Activated naive CD8-positive, alpha-beta T cell treated with anti-CD3 and anti-CD28 coated beads, Interleukin-2, amount 10 ng/mL, durations not matched to agents 7 days and 5 days (primary cell): Measurements from ENCODE around the gene LRRC27. TPM values are rescaled to one million over a fixed set of nuclear protein-coding genes. Genes with fewer than 3 reads are reported as not detected.

Experiments
- ATAC-seq: fragments of 150-1000 bp; cut with Tn5 transposase; one replicate; pipeline ENCODE4 v1.10.0; 2021; ENCODE audit warnings: low read depth, moderate library complexity
- POLR2A ChIA-PET: fragments of 350-600 bp; sonication (Branson Sonifier 250); formaldehyde crosslinking; loops from one replicate; lab custom pipeline; 2021; ENCODE audit warnings: antibody characterized with exemption; lab: Charles Lee
- DNase-seq: peaks from one replicate; pipeline ENCODE4 v3.0.0; 2021
- H3K27ac Mint-ChIP-seq: one replicate; pipeline ENCODE4 v1.8.0; 2022; ENCODE audit warnings: mild to moderate bottlenecking, mixed read lengths
- H3K27me3 Mint-ChIP-seq: one replicate; pipeline ENCODE4 v1.8.0; 2022; ENCODE audit warnings: mild to moderate bottlenecking, moderate library complexity, mixed read lengths
- H3K36me3 Mint-ChIP-seq: one replicate; pipeline ENCODE4 v1.8.0; 2021; ENCODE audit warnings: mild to moderate bottlenecking, mixed read lengths
- H3K4me1 Mint-ChIP-seq: one replicate; pipeline ENCODE4 v1.8.0; 2021; ENCODE audit warnings: mixed read lengths
- H3K4me3 Mint-ChIP-seq: one replicate; pipeline ENCODE4 v1.8.0; 2022; ENCODE audit warnings: mild to moderate bottlenecking, moderate library complexity, mixed read lengths
- H3K9me3 Mint-ChIP-seq: one replicate; pipeline ENCODE4 v1.8.0; 2021; ENCODE audit warnings: mixed read lengths
- total RNA-seq, 2 experiments: library from RNA; stranded (reverse); gene quantifications; one replicate each; pipeline ENCODE4 v1.2.3, GENCODE V29; 2021

The LRRC27 gene
- total RNA-seq, 2 experiments from 2014 or later = 4.7 to 6.3 TPM

- ATAC-seq (no peak), DNase-seq (peak; percentile 22)
- Mint-ChIP-seq H3K36me3 (no peaks in the 10 kb centered on the region), H3K4me3 (no peak overlapping the region), H3K9me3 (no peaks in the 10 kb centered on the region), H3K4me1 (no peaks in the 10 kb centered on the region), H3K27ac (no peak overlapping the region), H3K27me3 (no peaks in the 10 kb centered on the region)
- POLR2A ChIA-PET = no interaction called here
Measured at GRCh38 chr10:132296666-132297443, 35.1 kb upstream of the LRRC27 start.

- DNase-seq = no peak
- no peak for ATAC-seq
- no peak overlapping the region for H3K4me3 Mint-ChIP-seq
- no peaks in the 10 kb centered on the region for H3K9me3 Mint-ChIP-seq
- POLR2A ChIA-PET = no interaction called here
- H3K27me3 Mint-ChIP-seq = no peaks in the 10 kb centered on the region
- H3K36me3 Mint-ChIP-seq = no peaks in the 10 kb centered on the region
- H3K4me1 Mint-ChIP-seq = no peaks in the 10 kb centered on the region
- no peak overlapping the region for H3K27ac Mint-ChIP-seq
Measured at GRCh38 chr10:132297526-132297925, 34.5 kb upstream of the LRRC27 start.

GRCh38 chr10:132298038-132298881 lies 33.7 kb upstream of the LRRC27 start:
- H3K36me3 Mint-ChIP-seq = no peaks in the 10 kb centered on the region
- H3K4me3 Mint-ChIP-seq = no peak overlapping the region
- no peak overlapping the region for H3K27ac Mint-ChIP-seq
- POLR2A ChIA-PET = no interaction called here
- H3K27me3 Mint-ChIP-seq = no peaks in the 10 kb centered on the region
- no peaks in the 10 kb centered on the region for H3K9me3 Mint-ChIP-seq
- no peak for ATAC-seq
- no peaks in the 10 kb centered on the region for H3K4me1 Mint-ChIP-seq
- DNase-seq = peak; percentile 21

- POLR2A ChIA-PET = no interaction called here
- Mint-ChIP-seq H3K36me3 (no peaks in the 10 kb centered on the region), H3K4me3 (no peak overlapping the region), H3K9me3 (no peaks in the 10 kb centered on the region), H3K4me1 (no peaks in the 10 kb centered on the region), H3K27ac (no peak overlapping the region), H3K27me3 (no peaks in the 10 kb centered on the region)
- ATAC-seq (no peak), DNase-seq (peak; percentile 13)
Measured at GRCh38 chr10:132299371-132300336, 32.3 kb upstream of the LRRC27 start.

- no peaks in the 10 kb centered on the region for H3K4me1 Mint-ChIP-seq
- ATAC-seq = no peak
Measured at GRCh38 chr10:132300582-132300981, 31.4 kb upstream of the LRRC27 start.

GRCh38 chr10:132301371-132302330 lies 30.3 kb upstream of the LRRC27 start:
- Mint-ChIP-seq H3K36me3 (no peaks in the 10 kb centered on the region), H3K4me1 (peaks cover 2% of the 10 kb centered on the region), H3K27me3 (peaks cover 14% of the 10 kb centered on the region), H3K4me3 (no peak overlapping the region), H3K9me3 (no peaks in the 10 kb centered on the region), H3K27ac (no peak overlapping the region)
- no peak for ATAC-seq
- POLR2A ChIA-PET = no interaction called here
- peak; percentile 21 for DNase-seq

More at GRCh38 chr10:132300582-132300981, 31.4 kb upstream of the LRRC27 start:
- Mint-ChIP-seq H3K4me3 (no peak overlapping the region), H3K9me3 (no peaks in the 10 kb centered on the region), H3K27ac (no peak overlapping the region), H3K36me3 (no peaks in the 10 kb centered on the region), H3K27me3 (peaks cover 4% of the 10 kb centered on the region)
- POLR2A ChIA-PET = no interaction called here
- DNase-seq = peak; percentile 15

GRCh38 chr10:132302421-132303310 lies 29.3 kb upstream of the LRRC27 start:
- Mint-ChIP-seq H3K9me3 (no peaks in the 10 kb centered on the region), H3K4me1 (peaks cover 4% of the 10 kb centered on the region), H3K27ac (no peak overlapping the region), H3K4me3 (no peak overlapping the region), H3K27me3 (peaks cover 19% of the 10 kb centered on the region), H3K36me3 (no peaks in the 10 kb centered on the region)
- DNase-seq (peak; percentile 25), ATAC-seq (no peak)
- POLR2A ChIA-PET = no interaction called here

- Mint-ChIP-seq H3K27me3 (peaks cover 19% of the 10 kb centered on the region), H3K36me3 (no peaks in the 10 kb centered on the region), H3K27ac (no peak overlapping the region), H3K4me1 (peaks cover 4% of the 10 kb centered on the region), H3K4me3 (no peak overlapping the region), H3K9me3 (no peaks in the 10 kb centered on the region)
- peak; percentile 17 for DNase-seq
- no peak for ATAC-seq
- POLR2A ChIA-PET = no interaction called here
Measured at GRCh38 chr10:132303361-132304115, 28.5 kb upstream of the LRRC27 start.

- Mint-ChIP-seq H3K4me3 (no peak overlapping the region), H3K9me3 (no peaks in the 10 kb centered on the region), H3K4me1 (peaks cover 4% of the 10 kb centered on the region), H3K36me3 (no peaks in the 10 kb centered on the region), H3K27ac (no peak overlapping the region), H3K27me3 (peaks cover 24% of the 10 kb centered on the region)
- no peak for ATAC-seq
- POLR2A ChIA-PET = no interaction called here
- DNase-seq = peak; percentile 25
Measured at GRCh38 chr10:132304756-132305509, 27.1 kb upstream of the LRRC27 start.

GRCh38 chr10:132305654-132306342 lies 26.2 kb upstream of the LRRC27 start:
- Mint-ChIP-seq H3K4me1 (peaks cover 4% of the 10 kb centered on the region), H3K27me3 (peaks cover 27% of the 10 kb centered on the region), H3K4me3 (peak overlapping the region; percentile 41), H3K36me3 (no peaks in the 10 kb centered on the region), H3K27ac (no peak overlapping the region), H3K9me3 (no peaks in the 10 kb centered on the region)
- ATAC-seq = no peak
- POLR2A ChIA-PET = no interaction called here
- DNase-seq = peak; percentile 29
